ENCODE results near the gene TPRX1.
"Not testable (repeated sequence)": the region's sequence is repeated elsewhere in the genome, so short reads cannot be mapped to it uniquely, and the experiment has no call there.

Gene TPRX1

DNA sequence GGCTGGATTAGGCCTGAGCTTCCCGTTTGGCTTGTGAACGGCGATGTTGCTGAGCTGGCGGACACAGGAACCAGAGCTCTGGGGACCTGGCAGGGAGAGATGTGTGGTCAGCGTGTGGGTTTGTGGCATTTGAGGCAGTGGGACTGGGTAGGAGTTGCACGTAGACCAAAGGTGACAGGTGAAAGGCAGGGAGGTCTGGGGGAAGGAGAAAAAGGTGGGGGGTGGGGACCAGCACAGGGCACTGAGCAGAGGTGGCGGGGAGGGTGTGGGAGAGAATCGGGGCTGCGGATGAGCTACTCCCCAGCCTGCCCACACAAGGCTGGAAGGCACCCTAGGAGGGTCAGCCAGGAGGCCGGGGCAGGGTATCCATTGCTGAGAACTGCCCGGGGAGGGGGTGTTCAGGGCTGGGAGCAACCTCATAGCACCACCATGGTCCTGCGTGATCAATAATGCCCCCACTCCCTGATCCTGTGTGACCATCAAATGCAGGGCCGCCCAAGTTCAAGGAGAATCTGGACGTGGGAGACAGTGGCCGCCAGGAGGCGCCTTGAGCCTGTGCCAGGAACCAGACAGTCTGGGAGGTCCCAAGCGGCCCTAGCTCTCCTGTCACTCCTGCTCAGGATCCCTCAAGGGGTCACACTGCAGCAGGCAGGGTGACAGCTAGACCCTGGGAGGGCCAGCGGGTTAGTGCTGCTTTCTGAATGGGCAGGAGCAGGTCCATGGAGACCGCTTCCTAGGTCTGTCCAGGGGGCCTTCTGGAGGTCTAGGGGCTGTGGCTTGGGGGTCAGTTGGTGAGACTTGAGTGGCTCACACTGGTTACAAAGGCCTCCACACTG, 38.6 kb downstream of the TPRX1 start:
- Mint-ChIP-seq H3K27ac (no peak overlapping the region), H3K4me1 (peaks cover 6% of the 10 kb centered on the region), H3K36me3 (peaks cover 6% of the 10 kb centered on the region), H3K9me3 (no peaks in the 10 kb centered on the region), H3K4me3 (no peak overlapping the region)
- ATAC-seq (peak; percentile 76), DNase-seq (ENCODE audit: low spot score in 2 of 2) (peak in 1 of 2 donors; percentile 42)

DNA sequence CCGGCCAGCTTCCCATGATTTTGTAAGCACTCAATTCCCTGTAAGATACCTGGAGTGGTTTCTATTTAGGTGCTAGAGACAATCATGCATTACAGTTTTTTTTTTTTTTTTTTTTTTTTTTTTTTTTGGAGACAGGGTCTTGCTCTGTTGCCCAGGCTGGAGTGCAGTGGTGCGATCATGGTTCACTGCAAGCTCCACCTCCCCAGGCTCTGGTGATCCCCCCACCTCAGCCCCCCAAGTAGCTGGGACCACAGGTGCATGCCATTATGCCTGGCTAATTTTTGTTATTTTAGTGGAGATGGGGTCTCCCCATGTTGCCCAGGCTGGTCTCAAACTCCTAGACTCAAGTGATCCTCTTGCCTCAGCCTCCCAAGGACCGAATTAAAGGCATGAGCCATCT, 39.6 kb downstream of the TPRX1 start:
- not testable (repeated sequence) for H3K9me3 Mint-ChIP-seq, ATAC-seq
- H3K36me3 Mint-ChIP-seq: peaks cover 13% of the 10 kb centered on the region

DNA sequence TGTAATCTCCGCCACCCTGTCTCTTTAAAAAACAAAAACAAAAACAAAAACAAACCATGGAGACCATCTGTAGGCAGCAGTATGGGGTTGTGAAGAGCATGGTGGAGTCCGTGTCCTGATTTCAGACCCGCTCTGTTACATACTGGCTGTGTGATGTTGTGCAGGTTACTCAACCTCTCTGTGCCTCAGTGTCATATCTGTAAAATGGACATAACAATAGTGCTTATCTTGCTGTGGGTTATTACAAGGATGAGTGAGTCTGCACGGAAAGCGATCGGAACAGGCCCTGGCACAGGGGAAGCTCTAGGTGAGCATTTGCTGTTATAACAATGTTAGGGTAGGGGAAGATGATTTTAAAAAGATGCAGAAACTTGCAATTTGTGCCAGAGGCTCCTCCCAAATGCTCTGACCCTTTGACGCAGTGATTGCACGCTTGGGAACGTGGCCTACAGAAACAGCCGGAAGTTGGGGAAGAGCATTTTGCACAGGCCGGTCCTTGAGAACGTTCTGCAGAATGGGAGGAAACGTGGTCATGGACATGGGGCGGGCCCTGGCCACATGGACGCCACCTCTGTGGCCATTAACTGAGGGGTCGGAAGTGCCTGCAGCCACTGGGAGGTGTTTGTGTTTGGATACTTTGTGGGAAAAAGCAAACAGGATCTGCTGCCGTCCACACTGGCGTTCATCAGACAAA, 41.6 kb downstream of the TPRX1 start:
- Mint-ChIP-seq H3K4me1 (peaks cover 6% of the 10 kb centered on the region), H3K4me3 (no peak overlapping the region), H3K36me3 (peaks cover 32% of the 10 kb centered on the region), H3K9me3 (no peaks in the 10 kb centered on the region), H3K27ac (no peak overlapping the region)
- ATAC-seq: no peak
- no peak for DNase-seq (ENCODE audit: low spot score in 2 of 2)

More for the DNA sequence above, 39.6 kb downstream of the TPRX1 start:
- DNase-seq (ENCODE audit: low spot score in 2 of 2); H3K4me3 Mint-ChIP-seq; H3K4me1 Mint-ChIP-seq; H3K27ac Mint-ChIP-seq: not testable (repeated sequence)

DNA sequence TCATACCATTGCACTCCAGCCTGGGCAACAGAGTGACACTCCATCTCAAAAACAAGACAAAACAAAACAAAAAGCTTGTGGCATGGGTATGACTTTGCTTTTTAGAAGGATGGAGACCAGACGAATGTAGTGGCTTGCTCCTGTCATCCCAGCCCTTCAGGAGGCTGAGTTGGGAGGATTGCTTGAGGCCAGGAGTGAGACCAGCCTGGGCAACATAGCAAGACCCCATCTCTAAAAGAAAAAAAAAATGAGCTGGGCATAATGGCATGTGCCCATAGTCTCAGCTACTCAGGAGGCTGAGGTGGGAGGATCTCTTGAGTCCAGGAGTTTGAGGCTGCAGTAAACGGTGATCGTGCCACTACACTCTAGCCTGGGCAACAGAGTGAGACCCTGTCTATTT, 42.2 kb downstream of the TPRX1 start:
- DNase-seq (ENCODE audit: low spot score in 2 of 2): no peak

DNA sequence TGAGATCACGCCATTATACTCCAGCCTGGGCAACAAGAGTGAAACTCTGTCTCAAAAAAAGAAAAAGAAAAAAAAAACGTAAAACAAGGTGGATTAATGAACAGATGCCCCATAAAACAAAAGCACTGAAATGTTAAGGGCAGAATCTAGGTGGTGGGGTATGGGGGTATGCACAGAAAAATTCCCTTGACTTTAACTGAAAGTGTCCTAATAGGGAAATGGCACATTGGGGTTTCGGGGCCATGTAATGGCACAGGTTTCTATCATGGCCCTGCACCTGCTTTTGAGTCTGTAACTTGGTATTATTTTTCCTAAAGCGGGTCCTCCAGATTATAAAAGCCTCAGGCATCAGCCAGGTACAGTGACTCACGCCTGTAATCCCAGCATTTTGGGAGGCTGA, 42.8 kb downstream of the TPRX1 start:
- Mint-ChIP-seq H3K27ac (no peak overlapping the region), H3K36me3 (peaks cover 44% of the 10 kb centered on the region), H3K9me3 (no peaks in the 10 kb centered on the region), H3K4me1 (peaks cover 6% of the 10 kb centered on the region), H3K4me3 (no peak overlapping the region)
- ATAC-seq: no peak
- DNase-seq (ENCODE audit: low spot score in 2 of 2): no peak

More for the DNA sequence above, 42.2 kb downstream of the TPRX1 start:
- Mint-ChIP-seq H3K4me3 (no peak overlapping the region), H3K36me3 (peaks cover 39% of the 10 kb centered on the region), H3K9me3 (no peaks in the 10 kb centered on the region), H3K4me1 (peaks cover 6% of the 10 kb centered on the region), H3K27ac (no peak overlapping the region)
- no peak for ATAC-seq

DNA sequence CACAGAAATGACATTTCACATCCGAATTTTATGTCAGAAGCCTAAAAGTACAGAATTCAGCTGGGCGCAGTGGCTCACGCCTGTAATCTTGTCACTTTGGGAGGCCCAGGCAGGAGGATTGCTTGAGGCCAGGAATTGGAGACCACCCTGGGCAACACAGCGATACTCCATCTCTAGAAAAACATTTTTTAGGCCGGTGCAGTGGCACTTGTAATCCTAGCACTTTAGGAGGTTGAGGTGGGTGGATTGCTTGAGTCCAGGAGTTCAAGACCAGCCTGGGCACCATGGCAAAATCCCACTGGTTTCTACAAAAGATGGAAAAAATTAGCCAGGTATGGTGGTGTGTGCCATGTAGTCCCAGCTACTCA, 43.7 kb downstream of the TPRX1 start:
- ATAC-seq (no peak), DNase-seq (ENCODE audit: low spot score in 2 of 2) (no peak)
- peaks cover 54% of the 10 kb centered on the region for H3K36me3 Mint-ChIP-seq
- no peaks in the 10 kb centered on the region for H3K9me3 Mint-ChIP-seq
- H3K4me1 Mint-ChIP-seq: peaks cover 6% of the 10 kb centered on the region
- H3K27ac Mint-ChIP-seq: no peak overlapping the region
- no peak overlapping the region for H3K4me3 Mint-ChIP-seq

DNA sequence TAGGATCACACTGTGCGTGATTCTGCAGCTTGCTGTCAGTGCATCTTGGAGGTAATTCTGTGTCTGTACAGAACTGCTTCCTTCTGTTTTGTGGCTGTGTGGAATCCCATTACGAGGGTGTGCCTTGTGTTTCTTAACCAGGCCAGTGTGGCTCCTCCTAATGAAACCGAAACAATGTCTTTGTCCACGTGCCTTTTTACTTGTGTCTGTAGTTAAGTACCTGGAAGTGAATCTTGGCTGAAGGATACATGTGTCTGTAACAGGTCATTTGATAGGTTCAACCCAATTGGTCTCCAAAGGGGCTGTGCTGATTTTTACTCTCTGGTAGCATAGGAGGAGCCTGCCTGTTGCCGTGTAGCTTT, 45.9 kb downstream of the TPRX1 start:
- H3K4me3 Mint-ChIP-seq: no peak overlapping the region
- H3K4me1 Mint-ChIP-seq: no peaks in the 10 kb centered on the region
- H3K9me3 Mint-ChIP-seq: no peaks in the 10 kb centered on the region
- ATAC-seq (no peak), DNase-seq (ENCODE audit: low spot score in 2 of 2) (no peak)
- H3K27ac Mint-ChIP-seq: no peak overlapping the region
- H3K36me3 Mint-ChIP-seq: peaks cover 69% of the 10 kb centered on the region

DNA sequence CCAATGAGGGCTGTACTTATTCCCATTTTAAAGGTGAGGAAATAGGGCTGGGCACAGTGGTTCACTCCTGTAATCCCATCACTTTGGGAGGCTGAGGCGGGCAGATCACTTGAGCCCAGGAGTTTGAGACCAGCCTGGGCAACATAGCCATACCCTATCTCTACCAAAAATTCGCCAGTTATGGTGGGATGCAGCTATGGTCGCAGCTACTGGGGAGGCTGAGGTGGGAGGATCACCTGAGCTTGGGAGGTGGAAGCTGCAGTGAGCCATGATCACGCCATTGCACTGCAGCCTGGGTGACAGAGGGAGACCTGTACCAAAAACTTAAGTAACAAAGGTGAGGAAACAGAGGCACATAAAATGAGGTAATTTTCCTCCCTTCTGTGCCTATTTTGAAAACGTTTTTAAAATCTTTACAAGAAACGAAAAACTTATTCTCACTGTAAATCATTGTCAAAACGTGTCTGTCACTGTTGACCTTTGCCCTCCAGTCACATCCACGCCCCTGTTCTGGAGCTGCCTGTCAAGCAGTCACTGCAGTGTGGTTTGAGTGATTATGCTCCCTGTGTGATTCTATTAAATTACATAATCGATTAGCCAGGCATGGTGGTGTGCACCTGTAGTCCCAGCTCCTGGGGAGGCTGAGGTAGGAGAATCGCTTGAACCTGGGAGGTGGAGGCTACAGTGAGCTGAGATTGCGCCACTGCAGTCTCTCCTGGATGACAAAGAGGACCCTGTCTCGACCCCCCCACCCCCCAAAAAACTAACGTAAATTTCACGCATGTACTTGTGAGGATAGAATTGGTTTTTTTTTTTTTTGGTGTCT, 46.5 kb downstream of the TPRX1 start:
- H3K36me3 Mint-ChIP-seq: peaks cover 75% of the 10 kb centered on the region
- no peaks in the 10 kb centered on the region for H3K9me3 Mint-ChIP-seq
- H3K4me3 Mint-ChIP-seq: no peak overlapping the region
- peak overlapping the region; percentile 67 for H3K27ac Mint-ChIP-seq
- DNase-seq (ENCODE audit: low spot score in 2 of 2): no peak
- ATAC-seq: no peak
- H3K4me1 Mint-ChIP-seq: no peaks in the 10 kb centered on the region

DNA sequence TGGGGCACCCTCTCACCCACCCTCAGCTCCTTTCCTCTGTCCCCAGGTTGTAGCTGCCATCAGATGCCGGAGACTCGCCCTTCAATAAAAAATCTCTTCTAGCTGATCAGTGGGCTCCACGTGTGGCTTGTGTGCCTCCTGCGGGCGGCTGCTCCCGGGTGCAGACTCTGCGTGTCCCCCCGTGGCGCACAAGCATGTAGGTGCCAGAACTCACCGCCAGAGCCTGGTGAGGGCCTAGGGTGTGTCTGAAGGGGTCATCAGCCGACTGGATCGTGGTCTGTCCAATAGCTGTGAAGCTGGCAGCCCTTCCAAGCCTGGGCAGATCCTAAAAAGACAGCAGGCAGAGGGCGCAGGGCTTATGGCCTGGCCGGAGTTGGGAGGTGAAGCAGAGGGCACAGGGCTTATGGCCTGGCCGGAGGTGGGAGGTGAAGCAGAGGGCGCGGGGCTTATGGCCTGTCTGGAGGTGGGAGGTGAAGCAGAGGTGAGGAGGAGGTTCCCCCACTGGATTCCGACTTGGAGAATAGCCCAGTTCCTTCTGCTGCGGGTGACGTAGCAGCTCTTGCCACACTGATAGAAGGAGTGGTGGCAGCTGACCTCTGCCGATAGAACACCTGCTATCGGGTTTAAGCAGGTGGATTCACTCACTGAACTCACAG, 47.3 kb downstream of the TPRX1 start:
- H3K9me3 Mint-ChIP-seq: no peaks in the 10 kb centered on the region
- H3K36me3 Mint-ChIP-seq: peaks cover 83% of the 10 kb centered on the region
- DNase-seq (ENCODE audit: low spot score in 2 of 2): no peak
- no peak overlapping the region for H3K4me3 Mint-ChIP-seq
- ATAC-seq: no peak
- H3K4me1 Mint-ChIP-seq: no peaks in the 10 kb centered on the region
- H3K27ac Mint-ChIP-seq: peak overlapping the region; percentile 67

DNA sequence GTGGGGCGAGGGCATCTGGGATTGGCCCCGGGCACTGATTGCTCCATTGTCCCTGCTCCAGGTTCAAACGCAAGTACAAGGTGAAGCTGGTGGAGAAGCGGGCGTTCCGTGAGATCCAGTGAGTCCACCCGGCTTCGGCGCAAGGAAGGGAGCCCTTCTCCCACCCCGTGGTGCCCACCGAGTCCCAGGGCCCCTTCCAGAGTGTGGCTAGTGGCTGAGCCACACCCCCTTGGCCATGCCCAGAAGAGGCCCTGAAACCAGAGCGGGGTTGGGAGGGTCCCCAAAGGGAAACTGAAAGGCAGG, 47.8 kb downstream of the TPRX1 start:
- Mint-ChIP-seq H3K4me1 (no peaks in the 10 kb centered on the region), H3K27ac (peak overlapping the region; percentile 67), H3K4me3 (no peak overlapping the region), H3K9me3 (no peaks in the 10 kb centered on the region), H3K36me3 (peaks cover 88% of the 10 kb centered on the region)
- no peak for ATAC-seq
- no peak for DNase-seq (ENCODE audit: low spot score in 2 of 2)

DNA sequence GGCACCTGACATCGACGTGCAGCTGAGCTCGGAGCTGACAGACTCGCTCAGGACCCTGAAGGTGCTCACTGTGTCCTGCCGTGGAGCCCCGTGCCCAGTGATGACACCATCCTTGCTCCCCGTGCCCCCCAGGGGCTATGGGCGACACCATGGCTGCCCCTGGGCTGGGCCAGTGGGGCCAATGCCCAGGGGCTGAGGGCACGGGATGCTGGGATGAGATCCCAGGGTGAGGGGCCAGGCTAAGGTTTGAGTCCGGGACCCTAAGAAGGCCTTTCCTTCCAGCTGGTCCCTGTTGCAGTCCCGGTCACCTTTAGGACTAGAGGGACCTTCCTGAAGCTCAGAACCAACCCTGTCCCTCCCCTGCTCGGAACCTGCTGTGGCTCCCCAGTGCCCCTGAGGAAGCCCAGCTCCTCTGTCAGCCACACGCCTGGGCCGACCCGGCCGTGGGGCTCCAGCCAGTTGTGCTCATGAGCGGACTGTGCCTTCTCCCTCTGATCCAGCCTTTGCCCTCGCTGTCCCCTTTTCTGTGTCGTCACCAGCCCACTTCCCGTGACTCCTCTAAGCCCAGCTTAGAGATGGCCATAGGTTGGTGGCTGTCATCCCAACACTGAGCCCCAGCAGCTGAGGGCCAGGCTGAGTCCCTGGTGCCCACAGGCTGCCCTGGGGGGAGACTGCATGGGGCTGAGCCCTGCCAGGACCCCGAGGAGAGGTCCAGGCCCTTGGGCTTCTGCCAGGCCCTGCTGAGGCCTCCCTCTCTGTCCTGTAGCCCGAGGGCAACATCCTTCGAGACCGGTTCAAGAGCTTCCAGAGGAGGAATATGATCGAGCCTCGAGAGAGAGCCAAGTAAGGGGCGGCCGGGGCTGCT, 48.4 kb downstream of the TPRX1 start:
- no peaks in the 10 kb centered on the region for H3K9me3 Mint-ChIP-seq
- no peak overlapping the region for H3K27ac Mint-ChIP-seq
- H3K36me3 Mint-ChIP-seq: peaks cover 94% of the 10 kb centered on the region
- no peaks in the 10 kb centered on the region for H3K4me1 Mint-ChIP-seq
- H3K4me3 Mint-ChIP-seq: no peak overlapping the region
- DNase-seq (ENCODE audit: low spot score in 2 of 2) (no peak), ATAC-seq (no peak)

DNA sequence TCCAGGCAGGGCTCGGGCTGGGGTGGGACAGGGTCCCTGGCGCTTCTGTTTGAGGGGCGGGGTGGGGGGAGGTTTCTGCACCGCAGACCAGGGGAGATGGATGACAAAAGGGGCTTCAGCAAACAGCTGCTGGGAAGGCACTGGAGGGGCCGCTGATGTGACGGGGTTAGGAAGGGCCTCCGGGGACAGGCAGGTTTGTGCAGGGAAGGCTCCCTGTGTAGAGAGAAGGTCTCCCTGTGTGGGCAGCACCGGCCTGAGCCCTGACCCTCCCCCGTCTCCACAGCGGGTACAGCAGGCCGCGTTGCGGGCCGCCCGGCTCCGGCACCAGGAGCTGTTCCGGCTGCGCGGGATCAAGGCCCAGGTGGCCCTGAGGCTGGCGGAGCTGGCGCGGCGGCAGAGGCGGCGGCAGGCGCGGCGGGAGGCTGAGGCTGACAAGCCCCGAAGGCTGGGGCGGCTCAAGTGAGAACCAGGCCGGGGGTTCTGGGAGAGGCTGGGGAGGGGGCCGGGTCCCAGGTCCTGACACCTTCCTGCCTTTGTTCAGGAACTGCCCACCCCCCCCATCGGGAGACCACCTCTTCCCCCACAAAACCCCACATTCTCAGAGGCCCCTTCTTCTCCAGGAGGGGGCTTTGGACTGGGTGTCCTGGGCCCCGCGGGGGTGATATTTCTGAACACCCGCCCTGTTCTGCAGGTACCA, 49.1 kb downstream of the TPRX1 start:
- Mint-ChIP-seq H3K4me3 (no peak overlapping the region), H3K36me3 (peaks cover 100% of the 10 kb centered on the region), H3K9me3 (no peaks in the 10 kb centered on the region), H3K27ac (no peak overlapping the region), H3K4me1 (no peaks in the 10 kb centered on the region)
- DNase-seq (ENCODE audit: low spot score in 2 of 2) (no peak), ATAC-seq (no peak)

DNA sequence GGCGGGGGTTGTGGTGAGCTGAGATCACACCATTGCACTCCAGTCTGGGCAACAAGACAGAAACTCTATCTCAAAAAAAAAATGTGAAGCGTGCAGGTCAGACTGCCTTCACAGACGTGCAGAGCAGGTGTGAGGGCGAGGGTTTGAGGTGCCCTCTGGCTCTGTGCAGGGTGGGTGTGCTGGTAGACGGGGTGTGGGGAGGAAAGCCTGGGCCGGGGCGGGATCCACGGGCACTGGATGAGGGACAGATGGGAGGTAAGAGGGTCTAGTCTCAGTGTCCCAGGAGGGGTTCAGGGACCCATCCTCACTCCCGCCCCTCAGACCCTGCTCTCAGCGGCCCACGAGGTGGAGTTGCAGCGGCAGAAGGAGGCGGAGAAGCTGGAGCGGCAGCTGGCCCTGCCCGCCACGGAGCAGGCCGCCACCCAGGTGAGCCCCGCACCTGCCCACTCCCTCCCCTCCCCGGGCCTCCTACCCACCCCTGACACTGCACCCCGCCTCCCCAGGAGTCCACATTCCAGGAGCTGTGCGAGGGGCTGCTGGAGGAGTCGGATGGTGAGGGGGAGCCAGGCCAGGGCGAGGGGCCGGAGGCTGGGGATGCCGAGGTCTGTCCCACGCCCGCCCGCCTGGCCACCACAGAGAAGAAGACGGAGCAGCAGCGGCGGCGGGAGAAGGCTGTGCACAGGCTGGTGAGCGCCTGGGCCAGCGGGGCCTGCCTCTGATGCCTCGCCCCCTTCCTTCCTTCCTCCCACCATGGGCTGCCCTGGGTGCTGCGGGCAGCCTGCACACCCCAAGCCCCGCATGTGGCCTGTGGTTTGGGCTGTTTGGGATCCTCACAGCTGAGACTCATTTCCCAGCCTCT, 49.9 kb downstream of the TPRX1 start:
- ATAC-seq: no peak

More for the DNA sequence above, 49.9 kb downstream of the TPRX1 start:
- H3K27ac Mint-ChIP-seq: no peak overlapping the region
- no peak overlapping the region for H3K4me3 Mint-ChIP-seq
- H3K9me3 Mint-ChIP-seq: no peaks in the 10 kb centered on the region
- peaks cover 5% of the 10 kb centered on the region for H3K4me1 Mint-ChIP-seq
- no peak for DNase-seq (ENCODE audit: low spot score in 2 of 2)
- H3K36me3 Mint-ChIP-seq: peaks cover 100% of the 10 kb centered on the region

All from stimulated activated effector memory CD8-positive, alpha-beta T cell treated with anti-CD3 and anti-CD28 coated beads, Interleukin-12 subunit alpha, Interleukin-12 subunit beta, amount 100 ng/mL, for 72 hours (primary cell).